ENCODE measurements around the gene SLC15A3.

SLC15A3 gene

GRCh38 chr11:60944490-60945294 is 7.3 kb downstream of the SLC15A3 start:
- DNase-seq, result no peak

GRCh38 chr11:60942970-60943565 is 8.9 kb downstream of the SLC15A3 start:
- no peak for DNase-seq

GRCh38 chr11:60942219-60942618 is 9.8 kb downstream of the SLC15A3 start:
- no peak for DNase-seq

GRCh38 chr11:60941371-60942119 is 10.4 kb downstream of the SLC15A3 start:
- no peak for DNase-seq

GRCh38 chr11:60939855-60940254 is 12.1 kb downstream of the SLC15A3 start:
- no peak for DNase-seq

- no peak for DNase-seq
These were observed 12.7 kb downstream of the SLC15A3 start for GRCh38 chr11:60939301-60939700.

GRCh38 chr11:60938500-60938899 is 13.5 kb downstream of the SLC15A3 start:
- no peak for DNase-seq

- DNase-seq, result no peak
These were observed 14.2 kb downstream of the SLC15A3 start for GRCh38 chr11:60937811-60938210.

GRCh38 chr11:60937144-60937527 is 14.8 kb downstream of the SLC15A3 start:
- no peak for DNase-seq

GRCh38 chr11:60936467-60937143 is 15.4 kb downstream of the SLC15A3 start:
- no peak for DNase-seq

GRCh38 chr11:60935676-60936442 is 16.1 kb downstream of the SLC15A3 start:
- DNase-seq, result no peak

GRCh38 chr11:60934790-60935605 is 17.0 kb downstream of the SLC15A3 start:
- no peak for DNase-seq

- DNase-seq, result no peak
These were observed 17.7 kb downstream of the SLC15A3 start for GRCh38 chr11:60934124-60934789.

- DNase-seq, result no peak
These were observed 18.4 kb downstream of the SLC15A3 start for GRCh38 chr11:60933416-60934123.

- no peak for DNase-seq
These were observed 19.2 kb downstream of the SLC15A3 start for GRCh38 chr11:60932605-60933356.

- DNase-seq, result no peak
These were observed 20.1 kb downstream of the SLC15A3 start for GRCh38 chr11:60931917-60932316.

- no peak for DNase-seq
These were observed 21.6 kb downstream of the SLC15A3 start for GRCh38 chr11:60930394-60930793.

GRCh38 chr11:60929764-60930163 is 22.2 kb downstream of the SLC15A3 start:
- DNase-seq, result no peak

GRCh38 chr11:60928563-60929001 is 23.4 kb downstream of the SLC15A3 start:
- no peak for DNase-seq
